ENCODE measurements around the gene PIGV.

The PIGV gene

DNA sequence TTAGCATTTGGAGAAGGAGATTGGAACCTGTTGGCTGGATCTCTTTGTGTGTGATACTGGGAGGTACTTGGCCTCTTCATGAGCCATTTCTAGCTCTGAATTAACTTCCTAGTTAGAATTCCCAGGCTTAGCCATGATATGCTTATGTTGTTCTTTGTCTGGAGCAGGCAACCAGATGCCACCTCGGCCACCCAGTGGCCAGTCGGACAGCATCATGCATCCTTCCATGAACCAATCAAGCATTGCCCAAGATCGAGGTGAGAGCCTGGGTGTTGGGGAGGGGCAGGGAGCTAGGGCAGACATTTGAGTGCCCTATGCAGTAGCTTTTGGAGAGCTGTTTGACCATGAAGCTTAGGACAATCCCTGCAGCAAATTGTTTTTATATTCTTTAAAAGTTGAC lies 26.5 kb upstream of the PIGV start:
- Histone ChIP-seq H3K27me3 (replicated peaks; ENCODE audit: control insufficient read depth, insufficient read depth, low read length) (no peaks in the 10 kb centered on the region), H3K4me3 (replicated peaks; ENCODE audit: low read depth, low read length) (no peak overlapping the region), H3K36me3 (ENCODE audit: control insufficient read depth, insufficient read depth, low read length) (peaks cover 36% of the 10 kb centered on the region)
- TF ChIP-seq, protein P1, sequence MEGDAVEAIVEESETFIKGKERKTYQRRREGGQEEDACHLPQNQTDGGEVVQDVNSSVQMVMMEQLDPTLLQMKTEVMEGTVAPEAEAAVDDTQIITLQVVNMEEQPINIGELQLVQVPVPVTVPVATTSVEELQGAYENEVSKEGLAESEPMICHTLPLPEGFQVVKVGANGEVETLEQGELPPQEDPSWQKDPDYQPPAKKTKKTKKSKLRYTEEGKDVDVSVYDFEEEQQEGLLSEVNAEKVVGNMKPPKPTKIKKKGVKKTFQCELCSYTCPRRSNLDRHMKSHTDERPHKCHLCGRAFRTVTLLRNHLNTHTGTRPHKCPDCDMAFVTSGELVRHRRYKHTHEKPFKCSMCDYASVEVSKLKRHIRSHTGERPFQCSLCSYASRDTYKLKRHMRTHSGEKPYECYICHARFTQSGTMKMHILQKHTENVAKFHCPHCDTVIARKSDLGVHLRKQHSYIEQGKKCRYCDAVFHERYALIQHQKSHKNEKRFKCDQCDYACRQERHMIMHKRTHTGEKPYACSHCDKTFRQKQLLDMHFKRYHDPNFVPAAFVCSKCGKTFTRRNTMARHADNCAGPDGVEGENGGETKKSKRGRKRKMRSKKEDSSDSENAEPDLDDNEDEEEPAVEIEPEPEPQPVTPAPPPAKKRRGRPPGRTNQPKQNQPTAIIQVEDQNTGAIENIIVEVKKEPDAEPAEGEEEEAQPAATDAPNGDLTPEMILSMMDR (IDR thresholded peaks at IDR 0.05; ENCODE audit: insufficient read depth, low read length, poor library complexity, severe bottlenecking), result no peak
- no peak for DNase-seq (ENCODE audit: extremely low read depth, insufficient read length)

DNA sequence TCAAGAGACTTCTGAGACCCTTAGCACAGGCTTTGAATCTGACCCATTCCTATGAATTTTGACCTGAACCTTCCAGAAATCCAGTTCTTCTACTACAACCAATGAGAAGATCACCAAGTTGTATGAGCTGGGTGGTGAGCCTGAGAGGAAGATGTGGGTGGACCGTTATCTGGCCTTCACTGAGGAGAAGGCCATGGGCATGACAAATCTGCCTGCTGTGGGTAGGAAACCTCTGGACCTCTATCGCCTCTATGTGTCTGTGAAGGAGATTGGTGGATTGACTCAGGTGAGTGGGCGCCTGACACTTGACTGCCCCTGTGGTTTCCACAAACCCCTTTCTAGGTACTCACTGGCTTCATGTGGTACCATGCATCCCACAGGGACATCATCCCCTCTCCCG lies 20.0 kb upstream of the PIGV start:
- no peak for DNase-seq (ENCODE audit: extremely low read depth, insufficient read length)
- Histone ChIP-seq H3K36me3 (ENCODE audit: control insufficient read depth, insufficient read depth, low read length) (peaks cover 48% of the 10 kb centered on the region), H3K4me3 (replicated peaks; ENCODE audit: low read depth, low read length) (no peak overlapping the region), H3K27me3 (replicated peaks; ENCODE audit: control insufficient read depth, insufficient read depth, low read length) (no peaks in the 10 kb centered on the region)
- TF ChIP-seq, protein P1 (IDR thresholded peaks at IDR 0.05; ENCODE audit: insufficient read depth, low read length, poor library complexity, severe bottlenecking), result no peak

DNA sequence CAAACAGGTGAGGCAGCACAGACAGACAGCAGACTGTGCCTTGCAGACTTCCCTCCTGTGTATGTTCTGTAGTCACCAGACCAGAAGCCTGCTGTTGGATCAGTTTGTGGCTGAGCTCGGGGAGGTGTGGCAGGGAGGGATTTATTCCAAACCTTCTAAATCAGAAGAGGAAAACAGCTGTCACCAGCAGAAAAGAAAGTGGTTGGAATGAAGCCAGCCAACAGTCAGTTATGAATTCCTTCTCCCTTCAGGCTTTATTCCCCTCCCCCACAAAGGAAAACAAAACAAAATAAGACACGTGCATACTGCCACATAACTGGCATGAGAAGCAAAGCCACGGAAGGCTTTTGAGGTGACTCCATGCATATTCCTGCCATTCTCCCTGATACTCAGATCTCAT lies 19.0 kb upstream of the PIGV start:
- H3K27me3 ChIP-seq (replicated peaks; ENCODE audit: control insufficient read depth, insufficient read depth, low read length), result no peaks in the 10 kb centered on the region
- no peak overlapping the region for H3K4me3 ChIP-seq (replicated peaks; ENCODE audit: low read depth, low read length)
- DNase-seq (ENCODE audit: extremely low read depth, insufficient read length), result no peak
- peaks cover 54% of the 10 kb centered on the region for H3K36me3 ChIP-seq (ENCODE audit: control insufficient read depth, insufficient read depth, low read length)
- TF ChIP-seq, protein P1 (IDR thresholded peaks at IDR 0.05; ENCODE audit: insufficient read depth, low read length, poor library complexity, severe bottlenecking), result no peak

DNA sequence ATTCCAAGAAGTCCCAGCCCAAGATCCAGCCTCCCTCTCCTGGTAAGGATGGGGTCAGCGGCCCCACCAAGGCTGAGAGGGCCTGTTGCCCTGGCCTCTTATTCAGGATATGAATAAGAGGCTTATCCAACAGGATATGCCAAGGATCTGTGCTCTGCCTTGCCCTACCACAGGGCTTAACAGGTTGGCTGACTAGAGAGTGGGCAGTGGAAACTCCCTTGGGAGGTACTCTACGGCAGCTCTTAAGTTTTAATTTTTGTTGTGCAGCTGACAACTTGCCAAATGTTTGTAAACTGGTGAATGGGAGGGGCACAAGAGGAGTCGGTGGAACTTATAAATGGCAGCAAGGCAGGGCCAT lies 16.5 kb upstream of the PIGV start:
- peaks cover 59% of the 10 kb centered on the region for H3K36me3 ChIP-seq (ENCODE audit: control insufficient read depth, insufficient read depth, low read length)
- no peak for DNase-seq (ENCODE audit: extremely low read depth, insufficient read length)

DNA sequence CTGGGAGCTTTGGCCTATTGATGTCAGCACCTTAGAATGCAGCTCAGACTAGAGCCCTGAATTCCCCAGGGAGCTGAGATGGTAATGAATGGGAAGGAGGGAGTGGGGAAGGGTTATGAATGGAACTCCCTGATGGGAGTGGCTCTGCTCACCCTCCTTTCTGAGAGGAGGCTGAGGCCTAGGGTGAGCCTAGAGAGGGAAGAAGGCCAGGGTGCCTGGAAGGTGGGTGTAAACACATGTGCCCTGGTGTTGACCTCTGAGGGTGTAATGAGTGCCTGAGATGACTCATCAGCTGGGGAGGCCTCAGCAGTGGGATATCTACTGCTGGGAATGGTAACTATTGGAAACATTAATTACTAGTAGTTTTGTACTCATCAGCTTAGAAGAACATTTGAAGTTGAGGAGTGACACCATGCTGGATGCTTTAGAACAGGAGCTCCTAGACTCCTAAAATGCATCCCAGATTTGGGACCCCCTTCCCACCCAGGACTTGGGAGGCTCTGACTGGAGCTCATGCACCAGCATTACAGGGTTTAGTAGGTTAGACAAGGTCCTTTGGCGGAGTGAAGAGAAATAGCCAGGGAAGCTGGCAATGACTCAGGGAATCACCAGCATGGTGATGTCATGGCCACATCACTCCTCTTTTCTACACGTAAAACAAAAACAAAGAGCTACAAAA lies 16.0 kb upstream of the PIGV start:
- Histone ChIP-seq H3K36me3 (ENCODE audit: control insufficient read depth, insufficient read depth, low read length) (peaks cover 54% of the 10 kb centered on the region), H3K27me3 (replicated peaks; ENCODE audit: control insufficient read depth, insufficient read depth, low read length) (no peaks in the 10 kb centered on the region), H3K4me3 (replicated peaks; ENCODE audit: low read depth, low read length) (no peak overlapping the region)
- TF ChIP-seq, protein P1 (IDR thresholded peaks at IDR 0.05; ENCODE audit: insufficient read depth, low read length, poor library complexity, severe bottlenecking), result no peak
- no peak for DNase-seq (ENCODE audit: extremely low read depth, insufficient read length)

More for the DNA sequence above, 16.5 kb upstream of the PIGV start:
- TF ChIP-seq, protein P1 (IDR thresholded peaks at IDR 0.05; ENCODE audit: insufficient read depth, low read length, poor library complexity, severe bottlenecking), result no peak
- Histone ChIP-seq H3K4me3 (replicated peaks; ENCODE audit: low read depth, low read length) (no peak overlapping the region), H3K27me3 (replicated peaks; ENCODE audit: control insufficient read depth, insufficient read depth, low read length) (no peaks in the 10 kb centered on the region)

DNA sequence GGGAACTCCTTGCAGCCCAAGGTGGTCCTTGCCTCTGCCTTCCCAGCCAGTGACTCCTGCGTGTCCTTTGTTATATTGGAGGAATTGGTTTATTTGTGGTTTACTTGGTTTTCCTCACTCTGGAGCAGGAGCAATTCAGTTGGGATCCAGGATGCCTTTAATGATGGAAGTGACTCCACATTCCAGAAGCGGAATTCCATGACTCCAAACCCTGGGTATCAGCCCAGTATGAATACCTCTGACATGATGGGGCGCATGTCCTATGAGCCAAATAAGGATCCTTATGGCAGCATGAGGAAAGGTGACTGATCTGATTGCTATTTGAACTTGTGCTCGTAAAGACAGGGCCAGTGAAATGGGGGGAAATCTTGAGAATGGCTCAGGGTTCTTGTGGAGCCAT lies 15.1 kb upstream of the PIGV start:
- Histone ChIP-seq H3K27me3 (replicated peaks; ENCODE audit: control insufficient read depth, insufficient read depth, low read length) (no peaks in the 10 kb centered on the region), H3K36me3 (ENCODE audit: control insufficient read depth, insufficient read depth, low read length) (peaks cover 52% of the 10 kb centered on the region), H3K4me3 (replicated peaks; ENCODE audit: low read depth, low read length) (no peak overlapping the region)
- no peak for DNase-seq (ENCODE audit: extremely low read depth, insufficient read length)
- TF ChIP-seq, protein P1 (IDR thresholded peaks at IDR 0.05; ENCODE audit: insufficient read depth, low read length, poor library complexity, severe bottlenecking), result no peak
